Putamen (tissue), 1 donor: ENCODE measurements around the gene LARGE1.
A peak's percentile ranks its signal among the peaks of the same experiment; 100 is the strongest.

Experiments
- DNase-seq: peaks from one replicate; pipeline ENCODE4 v3.0.0-alpha.2; 2016; ENCODE audit warnings: low spot score

The LARGE1 gene

GRCh38 chr22:33920197-33920540, at the start of gene LARGE1:
Gene LARGE1 (minus strand): TSS chr22:33920476.
- no peak for DNase-seq

GRCh38 chr22:33969045-33969444, 48.8 kb upstream of the LARGE1 start:
- no peak for DNase-seq

GRCh38 chr22:33964121-33964520, 43.8 kb upstream of the LARGE1 start:
- no peak for DNase-seq

- no peak for DNase-seq
Measured at GRCh38 chr22:33962409-33962808, 42.1 kb upstream of the LARGE1 start.

GRCh38 chr22:33958741-33959140, 38.5 kb upstream of the LARGE1 start:
- DNase-seq: no peak

GRCh38 chr22:33957086-33957485, 36.8 kb upstream of the LARGE1 start:
- no peak for DNase-seq

GRCh38 chr22:33952776-33953175, 32.5 kb upstream of the LARGE1 start:
- peak; percentile 26 for DNase-seq

- no peak for DNase-seq
Measured at GRCh38 chr22:33940741-33941140, 20.5 kb upstream of the LARGE1 start.

GRCh38 chr22:33932997-33933396, 12.7 kb upstream of the LARGE1 start:
- no peak for DNase-seq

GRCh38 chr22:33931406-33931805, 11.1 kb upstream of the LARGE1 start:
- no peak for DNase-seq

GRCh38 chr22:33927752-33928151, 7.5 kb upstream of the LARGE1 start:
- no peak for DNase-seq

- DNase-seq: no peak
Measured at GRCh38 chr22:33925194-33925593, 4.9 kb upstream of the LARGE1 start.

GRCh38 chr22:33923660-33924246, 3.5 kb upstream of the LARGE1 start:
- DNase-seq: peak; percentile 75

- no peak for DNase-seq
Measured at GRCh38 chr22:33923033-33923432, 2.8 kb upstream of the LARGE1 start.

- no peak for DNase-seq
Measured at GRCh38 chr22:33922349-33922681, 2.0 kb upstream of the LARGE1 start.

GRCh38 chr22:33921525-33922348, 1.5 kb upstream of the LARGE1 start:
- peak; percentile 52 for DNase-seq

- DNase-seq: peak; percentile 98
Measured at GRCh38 chr22:33920927-33921524, 750 bp upstream of the LARGE1 start.

GRCh38 chr22:33919391-33920196, 682 bp downstream of the LARGE1 start:
- no peak for DNase-seq

- DNase-seq: peak; percentile 65
Measured at GRCh38 chr22:33918676-33919365, 1.5 kb downstream of the LARGE1 start.

GRCh38 chr22:33917744-33918406, 2.4 kb downstream of the LARGE1 start:
- DNase-seq: no peak

GRCh38 chr22:33914699-33915098, 5.6 kb downstream of the LARGE1 start:
- DNase-seq: no peak
